Caco-2 (cell line): Measurements from ENCODE around the gene PTOV1. TPM values are rescaled to one million over a fixed set of nuclear protein-coding genes. Genes with fewer than 3 reads are reported as not detected.

Source experiments
- BruUV-seq: library from RNA; stranded (reverse); fragments of 400-500 nt; replicated peaks from 2 replicates; lab custom pipeline; 2021; lab: Mats Ljungman, UMichigan
- CTCF ChIA-PET: fragments of 300-600 bp; sonication (Branson Sonifier 250); formaldehyde crosslinking; loops from one replicate; lab custom pipeline; 2022; ENCODE audit warnings: antibody characterized with exemption; lab: Charles Lee
- POLR2A ChIA-PET: fragments of 300-600 bp; sonication (Branson Sonifier 250); formaldehyde crosslinking; loops from one replicate; lab custom pipeline; 2022; ENCODE audit warnings: antibody characterized with exemption; lab: Charles Lee
- DNase-seq, 2 experiments: peaks; one replicate each; pipeline versions ENCODE4 v3.0.0 to v3.0.0-alpha.2; 2020 to 2022
- H3K27me3 ChIP-seq: replicated peaks from 2 replicates; pipeline ENCODE4 v1.6.0; 2011; ENCODE audit warnings: low read length; ENCODE audit not compliant: control insufficient read depth, insufficient read depth
- H3K36me3 ChIP-seq: 2 replicates; pipeline ENCODE4 v1.5.1; 2011; ENCODE audit warnings: low read length; ENCODE audit not compliant: control insufficient read depth, insufficient read depth
- H3K4me1 ChIP-seq: fragments of 250-450 bp; sonication (Bioruptor Pico); 2 replicates; pipeline ENCODE4 v1.5.1; 2020; ENCODE audit warnings: mild to moderate bottlenecking
- H3K4me3 ChIP-seq: 2 replicates; pipeline ENCODE4 v1.5.1; 2011; ENCODE audit warnings: low read depth, mild to moderate bottlenecking, control low read depth, low read length
- H3K9me3 ChIP-seq: fragments of 250-450 bp; sonication (Bioruptor Pico); 2 replicates; pipeline ENCODE4 v1.5.1; 2020; ENCODE audit warnings: mild to moderate bottlenecking, moderate library complexity
- H3K27ac Mint-ChIP-seq: one replicate; pipeline ENCODE4 v1.8.0; 2022; ENCODE audit warnings: mixed read lengths; ENCODE audit not compliant: unreplicated experiment
- H3K27me3 Mint-ChIP-seq: one replicate; pipeline ENCODE4 v1.8.0; 2022; ENCODE audit warnings: mixed read lengths; ENCODE audit not compliant: insufficient read depth, unreplicated experiment
- H3K36me3 Mint-ChIP-seq: one replicate; pipeline ENCODE4 v1.8.0; 2022; ENCODE audit warnings: mild to moderate bottlenecking, mixed read lengths; ENCODE audit not compliant: insufficient read depth, unreplicated experiment
- H3K4me1 Mint-ChIP-seq: one replicate; pipeline ENCODE4 v1.8.0; 2022; ENCODE audit warnings: low read depth, mixed read lengths; ENCODE audit not compliant: unreplicated experiment
- H3K4me3 Mint-ChIP-seq: one replicate; pipeline ENCODE4 v1.8.0; 2022; ENCODE audit warnings: mild to moderate bottlenecking, moderate library complexity, mixed read lengths; ENCODE audit not compliant: unreplicated experiment
- H3K9me3 Mint-ChIP-seq: one replicate; pipeline ENCODE4 v1.8.0; 2022; ENCODE audit warnings: mixed read lengths; ENCODE audit not compliant: unreplicated experiment
- CTCF ChIP-seq, 2 experiments: fragments of 200-600 bp in 1 of 2; IDR thresholded peaks; 1 replicate in 1 of 2; 2 replicates in 1 of 2; pipeline versions ENCODE4 v1.5.1 to v1.8.0; 2011 to 2022; ENCODE audit warnings: antibody characterized with exemption in 1 of 2, control low read depth in 1 of 2, inconsistent platforms in 1 of 2, low read depth in 1 of 2, low read length in 1 of 2, mild to moderate bottlenecking in 1 of 2, moderate library complexity in 1 of 2; ENCODE audit not compliant: insufficient read depth in 1 of 2, severe bottlenecking in 1 of 2, unreplicated experiment in 1 of 2
- intact Hi-C: fragments of 100-400 bp; cut with micrococcal nuclease; formaldehyde crosslinking; loops from one replicate; pipeline ENCODE4 v1.10.0; 2022; ENCODE audit not compliant: unreplicated experiment
- total RNA-seq: library from RNA; stranded (reverse); gene quantifications from 2 replicates; pipeline ENCODE4 v1.2.3, GENCODE V29; 2022

The PTOV1 gene
- total RNA-seq, 1 experiment from 2014 or later = 209 TPM

DNA sequence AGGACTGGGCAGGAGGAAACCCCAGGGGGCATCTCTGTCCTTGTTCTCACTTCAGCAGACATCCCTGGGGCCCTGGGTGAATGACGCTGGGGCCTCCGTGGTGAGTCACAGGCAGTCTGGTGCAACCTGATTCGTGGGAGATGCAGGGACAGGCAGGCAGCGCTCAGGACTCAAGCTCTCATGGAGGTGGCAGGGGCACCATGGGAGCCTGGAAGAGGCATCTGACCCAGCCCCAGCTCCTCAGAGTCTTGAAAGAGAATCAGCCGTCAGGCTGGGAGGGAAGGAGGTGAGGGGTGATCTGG, 14.0 kb upstream of the PTOV1 start:
- intact Hi-C loops = no loop called here
- DNase-seq = no peak
- H3K36me3 Mint-ChIP-seq = peaks cover 66% of the 10 kb centered on the region
- H3K4me1 Mint-ChIP-seq = no peaks in the 10 kb centered on the region
- TF ChIP-seq CTCF (IDR thresholded peaks at IDR 0.05; ENCODE audit: insufficient read depth in 1 of 2, low read depth in 1 of 2, low read length in 1 of 2, severe bottlenecking in 1 of 2, unreplicated experiment in 1 of 2) = no peak
- H3K27ac Mint-ChIP-seq = no peak overlapping the region
- ChIA-PET CTCF (no interaction called here), POLR2A (no interaction called here)
- Histone ChIP-seq H3K4me3 (no peak overlapping the region), H3K36me3 (peaks cover 4% of the 10 kb centered on the region), H3K4me1 (no peaks in the 10 kb centered on the region), H3K27me3 (no peaks in the 10 kb centered on the region), H3K9me3 (no peaks in the 10 kb centered on the region)
- H3K9me3 Mint-ChIP-seq = no peaks in the 10 kb centered on the region
- no peaks in the 10 kb centered on the region for H3K27me3 Mint-ChIP-seq
- no peak overlapping the region for H3K4me3 Mint-ChIP-seq
- BruUV-seq = no TSS peak

GRCh38 chr19:49837425-49837824, 13.5 kb upstream of the PTOV1 start:
- H3K4me1 Mint-ChIP-seq = no peaks in the 10 kb centered on the region
- H3K27me3 ChIP-seq = no peaks in the 10 kb centered on the region
- H3K27ac Mint-ChIP-seq = no peak overlapping the region
- H3K27me3 Mint-ChIP-seq = no peaks in the 10 kb centered on the region
- POLR2A ChIA-PET = no interaction called here
- no peaks in the 10 kb centered on the region for H3K9me3 Mint-ChIP-seq
- TF ChIP-seq CTCF (IDR thresholded peaks at IDR 0.05; ENCODE audit: insufficient read depth in 1 of 2, low read depth in 1 of 2, low read length in 1 of 2, severe bottlenecking in 1 of 2, unreplicated experiment in 1 of 2) = no peak
- H3K4me3 Mint-ChIP-seq = no peak overlapping the region
- H3K4me1 ChIP-seq = no peaks in the 10 kb centered on the region
- CTCF ChIA-PET = no interaction called here
- DNase-seq = no peak
- no peak overlapping the region for H3K4me3 ChIP-seq
- peaks cover 69% of the 10 kb centered on the region for H3K36me3 Mint-ChIP-seq
- no TSS peak for BruUV-seq
- intact Hi-C loops = no loop called here
- no peaks in the 10 kb centered on the region for H3K9me3 ChIP-seq
- peaks cover 4% of the 10 kb centered on the region for H3K36me3 ChIP-seq

- CTCF ChIA-PET = no interaction called here
- TSS peak; percentile 28 for BruUV-seq
- no peaks in the 10 kb centered on the region for H3K27me3 ChIP-seq
- no peak for TF ChIP-seq CTCF (IDR thresholded peaks at IDR 0.05; ENCODE audit: insufficient read depth in 1 of 2, low read depth in 1 of 2, low read length in 1 of 2, severe bottlenecking in 1 of 2, unreplicated experiment in 1 of 2)
- no peaks in the 10 kb centered on the region for H3K9me3 ChIP-seq
- POLR2A ChIA-PET = no interaction called here
- no peak for DNase-seq
- Mint-ChIP-seq H3K27ac (no peak overlapping the region), H3K4me3 (no peak overlapping the region), H3K27me3 (no peaks in the 10 kb centered on the region), H3K36me3 (peaks cover 63% of the 10 kb centered on the region), H3K9me3 (no peaks in the 10 kb centered on the region), H3K4me1 (no peaks in the 10 kb centered on the region)
- H3K4me1 ChIP-seq = no peaks in the 10 kb centered on the region
- intact Hi-C loops = no loop called here
- peaks cover 3% of the 10 kb centered on the region for H3K36me3 ChIP-seq
- H3K4me3 ChIP-seq = no peak overlapping the region
Observed at GRCh38 chr19:49838885-49839588, 11.9 kb upstream of the PTOV1 start.
